ENCODE measurements around the gene HIVEP3.

HIVEP3 gene

GRCh38 chr1:41547781-41548560, 370.8 kb downstream of the HIVEP3 start:
- DNase-seq (ENCODE audit: low spot score), result no peak

- DNase-seq (ENCODE audit: low spot score), result no peak
These were observed 371.4 kb downstream of the HIVEP3 start for GRCh38 chr1:41547336-41547735.

GRCh38 chr1:41546833-41547135, 371.9 kb downstream of the HIVEP3 start:
- no peak for DNase-seq (ENCODE audit: low spot score)

- no peak for DNase-seq (ENCODE audit: low spot score)
These were observed 372.5 kb downstream of the HIVEP3 start for GRCh38 chr1:41545996-41546832.

- no peak for DNase-seq (ENCODE audit: low spot score)
These were observed 376.4 kb downstream of the HIVEP3 start for GRCh38 chr1:41542196-41542930.

GRCh38 chr1:41541592-41541952, 377.1 kb downstream of the HIVEP3 start:
- DNase-seq (ENCODE audit: low spot score), result no peak

GRCh38 chr1:41540886-41541591, 377.7 kb downstream of the HIVEP3 start:
- no peak for DNase-seq (ENCODE audit: low spot score)

- DNase-seq (ENCODE audit: low spot score), result no peak
These were observed 378.7 kb downstream of the HIVEP3 start for GRCh38 chr1:41539999-41540398.

- no peak for DNase-seq (ENCODE audit: low spot score)
These were observed 379.3 kb downstream of the HIVEP3 start for GRCh38 chr1:41539418-41539805.

- no peak for DNase-seq (ENCODE audit: low spot score)
These were observed 379.8 kb downstream of the HIVEP3 start for GRCh38 chr1:41538741-41539417.

GRCh38 chr1:41537788-41538351, 380.9 kb downstream of the HIVEP3 start:
- no peak for DNase-seq (ENCODE audit: low spot score)

GRCh38 chr1:41537251-41537650, 381.5 kb downstream of the HIVEP3 start:
- no peak for DNase-seq (ENCODE audit: low spot score)

GRCh38 chr1:41536361-41536802, 382.3 kb downstream of the HIVEP3 start:
- no peak for DNase-seq (ENCODE audit: low spot score)

GRCh38 chr1:41535716-41536115, 383.0 kb downstream of the HIVEP3 start:
- no peak for DNase-seq (ENCODE audit: low spot score)

GRCh38 chr1:41535276-41535675, 383.4 kb downstream of the HIVEP3 start:
- DNase-seq (ENCODE audit: low spot score), result no peak

GRCh38 chr1:41534181-41535076, 384.3 kb downstream of the HIVEP3 start:
- DNase-seq (ENCODE audit: low spot score), result no peak

GRCh38 chr1:41533731-41534080, 385.0 kb downstream of the HIVEP3 start:
- DNase-seq (ENCODE audit: low spot score), result no peak

GRCh38 chr1:41533016-41533730, 385.5 kb downstream of the HIVEP3 start:
- DNase-seq (ENCODE audit: low spot score), result no peak

GRCh38 chr1:41532206-41532975, 386.3 kb downstream of the HIVEP3 start:
- no peak for DNase-seq (ENCODE audit: low spot score)
